Large intestine (tissue), 3 donors: Measurements from ENCODE around the gene UBE2G2. TPM values are rescaled to one million over a fixed set of nuclear protein-coding genes. Genes with fewer than 3 reads are reported as not detected.

Experiments used
- DNase-seq, 2 donors: peaks; one replicate each; pipeline versions ENCODE4 v3.0.0 to v3.0.0-alpha.2; 2013
- H3K27ac ChIP-seq: one replicate; pipeline ENCODE4 v1.5.1; 2013; ENCODE audit warnings: low read length
- H3K27me3 ChIP-seq: 2 replicates; pipeline ENCODE4 v1.6.1; 2013; ENCODE audit warnings: low read length; ENCODE audit not compliant: control insufficient read depth, insufficient read depth
- H3K36me3 ChIP-seq: 2 replicates; pipeline ENCODE4 v1.6.1; 2013; ENCODE audit warnings: low read length; ENCODE audit not compliant: control insufficient read depth, insufficient read depth
- H3K4me1 ChIP-seq: one replicate; pipeline ENCODE4 v1.6.1; 2013; ENCODE audit warnings: low read length; ENCODE audit not compliant: control insufficient read depth, insufficient read depth
- H3K4me3 ChIP-seq: one replicate; pipeline ENCODE4 v1.5.1; 2013; ENCODE audit warnings: low read length
- H3K9me3 ChIP-seq: one replicate; pipeline ENCODE4 v1.6.1; 2013; ENCODE audit warnings: mild to moderate bottlenecking, low read depth, low read length, moderate library complexity; ENCODE audit not compliant: control insufficient read depth
- WGBS: methylation state at CpG from one replicate; pipeline ENCODE4 v1.1.5; 2013; ENCODE audit warnings: low lambda C conversion rate; ENCODE audit not compliant: insufficient coverage; 5-methylcytosine and 5-hydroxymethylcytosine counted together
- polyA plus RNA-seq: library from polyadenylated mRNA; unstranded; fragments of 120-200 nt; gene quantifications from one replicate; pipeline ENCODE4 v1.2.1, GENCODE V29; 2013

Gene UBE2G2
- polyA plus RNA-seq, 1 donor: 97.1 TPM

DNA sequence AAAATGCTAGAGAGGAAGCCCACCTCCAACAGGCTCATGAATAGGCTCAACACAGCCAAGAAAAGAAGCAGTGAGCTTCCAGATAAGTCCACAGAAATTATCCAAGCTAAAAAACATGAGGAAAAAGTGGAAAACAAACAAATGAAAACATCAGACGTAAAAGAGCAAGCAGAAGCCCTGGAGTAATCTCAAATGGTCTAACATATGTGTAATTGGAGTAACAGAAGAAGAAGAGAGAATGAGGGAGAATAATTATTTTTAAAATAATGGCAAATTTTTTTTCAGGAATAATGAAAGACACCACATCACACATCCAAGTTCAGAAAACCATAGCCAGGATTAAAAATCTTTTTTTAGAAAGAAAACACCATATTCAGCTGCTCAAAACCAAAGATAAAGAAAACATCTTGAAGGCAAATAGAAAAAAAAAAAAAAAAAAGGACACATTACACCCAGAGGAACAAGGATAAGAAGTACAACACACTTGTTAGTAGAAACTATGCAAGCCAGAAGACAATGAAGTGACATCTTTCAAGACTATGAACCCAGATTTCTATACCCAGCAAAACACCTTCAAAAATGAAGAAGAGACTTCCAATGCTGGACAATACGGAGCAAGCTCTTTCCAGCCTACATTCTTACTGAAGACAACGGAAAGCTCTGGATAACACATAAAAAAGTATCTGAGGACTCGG lies 26.9 kb upstream of the UBE2G2 start:
- no peak for DNase-seq
- Histone ChIP-seq H3K4me1 (no peaks in the 10 kb centered on the region), H3K27ac (no peak overlapping the region), H3K4me3 (no peak overlapping the region), H3K27me3 (peaks cover 4% of the 10 kb centered on the region), H3K9me3 (peaks cover 15% of the 10 kb centered on the region), H3K36me3 (no peaks in the 10 kb centered on the region)
- 75% methylated on average over 1 of the region's 4 CpGs for WGBS

GRCh38 chr21:44823179-44823660 lies 21.6 kb upstream of the UBE2G2 start:
- DNase-seq: no peak
- H3K27me3 ChIP-seq: peaks cover 4% of the 10 kb centered on the region
- WGBS: 80% methylated on average over 1 of the region's 1 CpG
- no peaks in the 10 kb centered on the region for H3K4me1 ChIP-seq
- peaks cover 40% of the 10 kb centered on the region for H3K9me3 ChIP-seq
- no peak overlapping the region for H3K4me3 ChIP-seq
- H3K36me3 ChIP-seq: no peaks in the 10 kb centered on the region
- no peak overlapping the region for H3K27ac ChIP-seq

DNA sequence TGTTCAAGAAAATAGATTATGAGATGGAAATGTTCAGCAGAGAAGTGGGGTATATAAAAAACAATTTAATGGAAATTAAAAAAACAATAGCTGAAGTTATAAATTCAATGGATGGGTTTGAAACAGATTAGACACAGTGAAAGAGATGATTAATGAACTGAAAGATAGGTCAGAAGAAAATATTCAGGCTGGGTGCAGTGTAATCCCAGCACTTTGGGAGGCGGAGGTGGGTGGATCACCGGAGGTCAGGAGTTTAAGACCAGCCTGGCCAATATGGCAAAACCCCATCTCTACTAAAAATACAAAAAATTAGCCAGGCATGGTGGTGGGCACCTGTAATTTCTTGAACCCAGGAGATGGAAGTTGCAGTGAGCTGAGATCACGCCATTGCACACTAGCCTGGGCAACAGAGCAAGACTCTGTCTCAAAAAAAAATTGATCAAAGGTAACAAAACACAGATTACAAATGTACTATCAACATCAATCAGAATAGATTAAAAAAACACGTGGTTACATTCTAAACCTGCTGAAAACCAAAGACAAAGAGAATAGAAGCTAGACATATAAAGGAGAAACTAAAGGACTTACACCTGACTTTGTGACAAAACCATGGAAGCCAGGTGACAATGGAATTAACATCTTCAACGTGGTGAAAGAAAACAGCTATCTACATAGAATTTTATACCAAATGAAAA lies 21.0 kb upstream of the UBE2G2 start:
- Histone ChIP-seq H3K4me1 (no peaks in the 10 kb centered on the region), H3K27me3 (peaks cover 4% of the 10 kb centered on the region), H3K9me3 (peaks cover 38% of the 10 kb centered on the region), H3K4me3 (no peak overlapping the region), H3K36me3 (no peaks in the 10 kb centered on the region), H3K27ac (no peak overlapping the region)
- WGBS: 33% methylated on average over 1 of the region's 5 CpGs
- no peak for DNase-seq

DNA sequence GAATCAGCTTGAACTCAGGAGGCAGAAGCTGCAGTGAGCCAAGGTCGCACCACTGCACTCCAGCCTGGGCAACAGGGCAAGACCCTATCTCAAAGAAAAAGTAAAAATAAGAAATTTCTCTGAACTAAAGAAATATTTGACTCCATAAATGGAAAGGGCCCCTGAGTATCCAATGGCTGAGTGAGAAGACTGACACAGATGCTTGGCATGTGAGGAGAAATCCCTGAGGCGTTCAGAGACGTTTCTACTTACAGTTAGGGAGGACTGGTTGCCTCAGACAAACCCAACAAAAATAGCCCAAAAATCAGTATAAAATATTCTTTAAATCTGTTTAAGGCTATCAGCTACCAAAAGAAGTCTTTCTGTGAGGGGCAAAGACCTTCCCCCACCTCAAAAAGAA lies 19.2 kb upstream of the UBE2G2 start:
- Histone ChIP-seq H3K27ac (no peak overlapping the region), H3K9me3 (peaks cover 38% of the 10 kb centered on the region), H3K4me3 (no peak overlapping the region), H3K27me3 (no peaks in the 10 kb centered on the region), H3K4me1 (peaks cover 8% of the 10 kb centered on the region), H3K36me3 (no peaks in the 10 kb centered on the region)
- no peak for DNase-seq
- no CpG with 5 or more reads among the region's 3 CpGs for WGBS

GRCh38 chr21:44819283-44820243 lies 17.9 kb upstream of the UBE2G2 start:
- WGBS: 97% methylated on average over 5 of the region's 33 CpGs
- no peaks in the 10 kb centered on the region for H3K36me3 ChIP-seq
- DNase-seq: peak in 1 of 2 donors; percentile 4
- H3K9me3 ChIP-seq: peaks cover 36% of the 10 kb centered on the region
- no peak overlapping the region for H3K27ac ChIP-seq
- peaks cover 8% of the 10 kb centered on the region for H3K4me1 ChIP-seq
- no peak overlapping the region for H3K4me3 ChIP-seq
- no peaks in the 10 kb centered on the region for H3K27me3 ChIP-seq

DNA sequence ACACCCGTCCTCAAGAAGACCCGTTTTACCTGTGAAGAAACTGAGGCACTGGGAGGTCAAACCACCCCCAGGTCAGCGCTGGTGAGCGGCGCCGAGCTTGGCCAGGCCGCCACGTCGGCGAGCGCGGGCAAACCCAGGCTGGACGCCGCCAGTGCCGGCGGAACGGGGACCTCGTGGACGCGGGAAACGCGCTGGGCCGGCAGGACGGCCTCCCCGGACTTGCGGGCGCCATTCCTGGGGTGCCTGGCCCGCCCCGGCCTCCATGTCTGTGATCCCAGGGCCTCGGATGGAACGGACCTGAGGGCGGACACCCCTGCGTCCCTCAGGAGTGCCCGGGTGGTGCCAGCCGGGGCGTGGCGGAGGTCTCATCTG lies 17.0 kb upstream of the UBE2G2 start:
- Histone ChIP-seq H3K9me3 (peaks cover 30% of the 10 kb centered on the region), H3K36me3 (peaks cover 4% of the 10 kb centered on the region), H3K4me3 (peak overlapping the region; percentile 45), H3K27ac (no peak overlapping the region), H3K4me1 (peaks cover 8% of the 10 kb centered on the region), H3K27me3 (no peaks in the 10 kb centered on the region)
- no CpG with 5 or more reads among the region's 37 CpGs for WGBS
- DNase-seq: no peak

- Histone ChIP-seq H3K9me3 (peaks cover 30% of the 10 kb centered on the region), H3K27ac (peak within 1 kb of the TSS; percentile 42), H3K27me3 (no peaks in the 10 kb centered on the region), H3K4me1 (peaks cover 8% of the 10 kb centered on the region), H3K36me3 (peaks cover 10% of the 10 kb centered on the region), H3K4me3 (peak within 1 kb of the TSS; percentile 65)
- peak; percentile 81 to 89 for DNase-seq
- whole genome bisulfite sequencing: no CpG with 5 or more reads among the region's 108 CpGs
These were observed 16.5 kb upstream of the UBE2G2 start, which contains the start of gene SUMO3 for GRCh38 chr21:44817914-44818639. Gene SUMO3, minus strand, starts transcription at chr21:44818062. Its CDS starts 94 bp downstream, at chr21:44817968.

GRCh38 chr21:44817506-44817880 lies 15.9 kb upstream of the UBE2G2 start:
- Histone ChIP-seq H3K27me3 (no peaks in the 10 kb centered on the region), H3K4me1 (peaks cover 8% of the 10 kb centered on the region), H3K36me3 (peaks cover 15% of the 10 kb centered on the region), H3K27ac (no peak overlapping the region), H3K9me3 (peaks cover 28% of the 10 kb centered on the region), H3K4me3 (peak overlapping the region; percentile 65)
- WGBS: no CpG with 5 or more reads among the region's 43 CpGs
- peak; percentile 90 to 93 for DNase-seq

- WGBS: no CpG with 5 or more reads among the region's 57 CpGs
- DNase-seq: no peak
These were observed 15.3 kb upstream of the UBE2G2 start for GRCh38 chr21:44816761-44817505.

More at GRCh38 chr21:44816761-44817505, 15.3 kb upstream of the UBE2G2 start:
- H3K36me3 ChIP-seq: peaks cover 19% of the 10 kb centered on the region
- peaks cover 26% of the 10 kb centered on the region for H3K9me3 ChIP-seq
- no peak overlapping the region for H3K27ac ChIP-seq
- H3K27me3 ChIP-seq: no peaks in the 10 kb centered on the region
- H3K4me3 ChIP-seq: peak overlapping the region; percentile 65
- peaks cover 8% of the 10 kb centered on the region for H3K4me1 ChIP-seq
